ENCODE results near the gene SRSF7. TPM values are rescaled to one million over a fixed set of nuclear protein-coding genes. Genes with fewer than 3 reads are reported as not detected.

SRSF7 gene
- total and polyA plus RNA-seq, 9 of the 15 experiments (the other 6 are each of a cell fraction or from before 2014, with no cell fraction given) = 219 to 726 (median 375) TPM

DNA sequence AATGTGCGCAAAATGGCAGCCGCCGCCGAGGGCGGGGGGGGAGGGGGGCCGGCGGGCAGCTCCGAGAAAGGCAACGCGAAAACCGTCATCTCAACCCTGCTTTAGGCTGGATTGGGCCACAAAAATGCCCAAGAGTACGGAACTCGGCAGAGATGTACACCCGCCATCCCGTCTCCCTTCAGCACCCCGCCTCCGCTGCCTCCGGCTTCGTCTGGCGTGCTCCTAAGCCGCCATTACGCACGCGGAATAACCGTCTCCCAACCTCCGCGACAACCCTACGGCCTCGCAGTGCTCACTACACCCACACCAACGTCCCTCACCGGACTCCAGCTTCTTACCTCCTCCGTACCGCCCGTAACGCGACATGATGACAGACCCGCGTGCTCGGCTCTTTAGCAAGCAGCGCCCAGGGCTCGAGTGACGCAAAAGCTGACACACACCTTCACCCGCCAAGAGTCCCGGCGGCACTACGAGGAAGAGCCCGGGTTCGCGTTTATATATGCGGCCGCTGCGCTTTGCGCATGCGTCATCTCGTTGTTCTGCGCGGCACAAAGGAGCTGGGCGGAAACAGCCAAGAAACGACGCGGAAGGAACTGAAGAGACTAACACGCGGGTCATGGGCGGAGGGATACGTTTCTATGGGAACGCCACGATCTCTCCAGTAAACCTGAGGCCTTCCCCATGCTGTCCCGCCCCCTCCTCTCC lies at the start of gene SRSF7 (continued):
- TF ChIP-seq NR1H2 (CRISPR knock-in tag; IDR thresholded peaks at IDR 0.05) (peak; percentile 87; the same call in 1 of the 2 replicates), BCL6 (CRISPR knock-in tag; IDR thresholded peaks at IDR 0.05) (no peak), HMG20B (CRISPR knock-in tag; IDR thresholded peaks at IDR 0.05) (peak; percentile 63; the same call in 1 of the 2 replicates), ZNF780A (CRISPR knock-in tag; IDR thresholded peaks at IDR 0.05) (0 out of 2 replicates have a peak, but pooled peaks have one; percentile 48), L3MBTL2 (IDR thresholded peaks at IDR 0.05) (peak; percentile 92), NCOA4 (IDR thresholded peaks at IDR 0.05; ENCODE audit: partially characterized antibody) (peak; percentile 82), CBX1 (IDR thresholded peaks at IDR 0.05; ENCODE audit: low read depth) (peak; percentile 99), ZBTB8A (IDR thresholded peaks at IDR 0.05; ENCODE audit: partially characterized antibody) (no peak), ZNF239 (CRISPR knock-in tag; IDR thresholded peaks at IDR 0.05) (no peak), MTA2 (IDR thresholded peaks at IDR 0.05; ENCODE audit: low read depth) (no peak), RB1 (IDR thresholded peaks at IDR 0.05; ENCODE audit: low read depth) (peak; percentile 88), ZKSCAN3 (CRISPR knock-in tag; IDR thresholded peaks at IDR 0.05) (no peak), MYNN (IDR thresholded peaks at IDR 0.05) (peak; percentile 68), MYNN (CRISPR knock-in tag; IDR thresholded peaks at IDR 0.05) (no peak), MTF1 (CRISPR knock-in tag; IDR thresholded peaks at IDR 0.05; ENCODE audit: borderline replicate concordance) (no peak), ZKSCAN1 (IDR thresholded peaks at IDR 0.05; ENCODE audit: low read depth, low read length) (peak; percentile 62; the same call in 1 of the 2 replicates), JUNB (CRISPR knock-in tag; conservative IDR thresholded peaks at IDR 0.05) (0 out of 2 replicates have a peak, but pooled peaks have one; percentile 25), ZNF212 (CRISPR knock-in tag; IDR thresholded peaks at IDR 0.05) (no peak; the same call in 1 of the 2 replicates)
- TF ChIP-seq, protein P1, sequence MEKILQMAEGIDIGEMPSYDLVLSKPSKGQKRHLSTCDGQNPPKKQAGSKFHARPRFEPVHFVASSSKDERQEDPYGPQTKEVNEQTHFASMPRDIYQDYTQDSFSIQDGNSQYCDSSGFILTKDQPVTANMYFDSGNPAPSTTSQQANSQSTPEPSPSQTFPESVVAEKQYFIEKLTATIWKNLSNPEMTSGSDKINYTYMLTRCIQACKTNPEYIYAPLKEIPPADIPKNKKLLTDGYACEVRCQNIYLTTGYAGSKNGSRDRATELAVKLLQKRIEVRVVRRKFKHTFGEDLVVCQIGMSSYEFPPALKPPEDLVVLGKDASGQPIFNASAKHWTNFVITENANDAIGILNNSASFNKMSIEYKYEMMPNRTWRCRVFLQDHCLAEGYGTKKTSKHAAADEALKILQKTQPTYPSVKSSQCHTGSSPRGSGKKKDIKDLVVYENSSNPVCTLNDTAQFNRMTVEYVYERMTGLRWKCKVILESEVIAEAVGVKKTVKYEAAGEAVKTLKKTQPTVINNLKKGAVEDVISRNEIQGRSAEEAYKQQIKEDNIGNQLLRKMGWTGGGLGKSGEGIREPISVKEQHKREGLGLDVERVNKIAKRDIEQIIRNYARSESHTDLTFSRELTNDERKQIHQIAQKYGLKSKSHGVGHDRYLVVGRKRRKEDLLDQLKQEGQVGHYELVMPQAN (IDR thresholded peaks at IDR 0.05; ENCODE audit: borderline replicate concordance) = peak; percentile 96
- TF ChIP-seq, protein P2, sequence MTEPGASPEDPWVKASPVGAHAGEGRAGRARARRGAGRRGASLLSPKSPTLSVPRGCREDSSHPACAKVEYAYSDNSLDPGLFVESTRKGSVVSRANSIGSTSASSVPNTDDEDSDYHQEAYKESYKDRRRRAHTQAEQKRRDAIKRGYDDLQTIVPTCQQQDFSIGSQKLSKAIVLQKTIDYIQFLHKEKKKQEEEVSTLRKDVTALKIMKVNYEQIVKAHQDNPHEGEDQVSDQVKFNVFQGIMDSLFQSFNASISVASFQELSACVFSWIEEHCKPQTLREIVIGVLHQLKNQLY (CRISPR knock-in tag; conservative IDR thresholded peaks at IDR 0.05) = peak; percentile 91 to 94; a peak in 3 of 4 replicates
- TF ChIP-seq, protein P3, sequence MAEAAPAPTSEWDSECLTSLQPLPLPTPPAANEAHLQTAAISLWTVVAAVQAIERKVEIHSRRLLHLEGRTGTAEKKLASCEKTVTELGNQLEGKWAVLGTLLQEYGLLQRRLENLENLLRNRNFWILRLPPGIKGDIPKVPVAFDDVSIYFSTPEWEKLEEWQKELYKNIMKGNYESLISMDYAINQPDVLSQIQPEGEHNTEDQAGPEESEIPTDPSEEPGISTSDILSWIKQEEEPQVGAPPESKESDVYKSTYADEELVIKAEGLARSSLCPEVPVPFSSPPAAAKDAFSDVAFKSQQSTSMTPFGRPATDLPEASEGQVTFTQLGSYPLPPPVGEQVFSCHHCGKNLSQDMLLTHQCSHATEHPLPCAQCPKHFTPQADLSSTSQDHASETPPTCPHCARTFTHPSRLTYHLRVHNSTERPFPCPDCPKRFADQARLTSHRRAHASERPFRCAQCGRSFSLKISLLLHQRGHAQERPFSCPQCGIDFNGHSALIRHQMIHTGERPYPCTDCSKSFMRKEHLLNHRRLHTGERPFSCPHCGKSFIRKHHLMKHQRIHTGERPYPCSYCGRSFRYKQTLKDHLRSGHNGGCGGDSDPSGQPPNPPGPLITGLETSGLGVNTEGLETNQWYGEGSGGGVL (CRISPR knock-in tag; IDR thresholded peaks at IDR 0.05) = no peak
- TF ChIP-seq, protein P4, sequence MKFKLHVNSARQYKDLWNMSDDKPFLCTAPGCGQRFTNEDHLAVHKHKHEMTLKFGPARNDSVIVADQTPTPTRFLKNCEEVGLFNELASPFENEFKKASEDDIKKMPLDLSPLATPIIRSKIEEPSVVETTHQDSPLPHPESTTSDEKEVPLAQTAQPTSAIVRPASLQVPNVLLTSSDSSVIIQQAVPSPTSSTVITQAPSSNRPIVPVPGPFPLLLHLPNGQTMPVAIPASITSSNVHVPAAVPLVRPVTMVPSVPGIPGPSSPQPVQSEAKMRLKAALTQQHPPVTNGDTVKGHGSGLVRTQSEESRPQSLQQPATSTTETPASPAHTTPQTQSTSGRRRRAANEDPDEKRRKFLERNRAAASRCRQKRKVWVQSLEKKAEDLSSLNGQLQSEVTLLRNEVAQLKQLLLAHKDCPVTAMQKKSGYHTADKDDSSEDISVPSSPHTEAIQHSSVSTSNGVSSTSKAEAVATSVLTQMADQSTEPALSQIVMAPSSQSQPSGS (CRISPR knock-in tag; IDR thresholded peaks at IDR 0.05) = no peak
- TF ChIP-seq, protein P5, sequence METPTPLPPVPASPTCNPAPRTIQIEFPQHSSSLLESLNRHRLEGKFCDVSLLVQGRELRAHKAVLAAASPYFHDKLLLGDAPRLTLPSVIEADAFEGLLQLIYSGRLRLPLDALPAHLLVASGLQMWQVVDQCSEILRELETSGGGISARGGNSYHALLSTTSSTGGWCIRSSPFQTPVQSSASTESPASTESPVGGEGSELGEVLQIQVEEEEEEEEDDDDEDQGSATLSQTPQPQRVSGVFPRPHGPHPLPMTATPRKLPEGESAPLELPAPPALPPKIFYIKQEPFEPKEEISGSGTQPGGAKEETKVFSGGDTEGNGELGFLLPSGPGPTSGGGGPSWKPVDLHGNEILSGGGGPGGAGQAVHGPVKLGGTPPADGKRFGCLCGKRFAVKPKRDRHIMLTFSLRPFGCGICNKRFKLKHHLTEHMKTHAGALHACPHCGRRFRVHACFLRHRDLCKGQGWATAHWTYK (CRISPR knock-in tag; IDR thresholded peaks at IDR 0.05) = peak; percentile 89; the same call in 1 of the 2 replicates

Measured in K562 (cell line).